ENCODE data around the gene ZNRF3.

DNA sequence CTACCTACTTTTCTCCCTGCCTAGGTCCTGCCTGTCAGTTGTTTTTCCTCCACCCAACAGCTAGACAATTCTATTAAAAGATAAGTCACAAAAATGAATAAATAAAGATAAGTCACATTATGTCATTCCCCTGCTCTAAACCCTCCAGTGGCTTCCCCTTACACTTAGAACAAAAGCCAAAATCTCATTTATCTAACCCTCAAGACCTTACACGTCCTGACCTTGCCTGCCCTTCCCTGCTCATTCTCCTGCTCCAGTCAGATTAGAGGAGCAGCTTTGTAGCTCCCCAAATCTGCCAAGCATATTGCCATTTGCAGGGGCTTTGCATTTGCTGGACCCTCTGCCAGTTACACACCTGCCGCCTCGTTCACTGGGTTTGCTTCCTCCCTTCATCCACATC, 206.1 kb downstream of the ZNRF3 start:
- TF ChIP-seq POLR2AphosphoS5 (IDR thresholded peaks at IDR 0.05; ENCODE audit: low read depth, low read length) (no peak), TAF1 (IDR thresholded peaks at IDR 0.05; ENCODE audit: borderline replicate concordance, insufficient read depth, low read length) (no peak)
- TF ChIP-seq, protein P1, sequence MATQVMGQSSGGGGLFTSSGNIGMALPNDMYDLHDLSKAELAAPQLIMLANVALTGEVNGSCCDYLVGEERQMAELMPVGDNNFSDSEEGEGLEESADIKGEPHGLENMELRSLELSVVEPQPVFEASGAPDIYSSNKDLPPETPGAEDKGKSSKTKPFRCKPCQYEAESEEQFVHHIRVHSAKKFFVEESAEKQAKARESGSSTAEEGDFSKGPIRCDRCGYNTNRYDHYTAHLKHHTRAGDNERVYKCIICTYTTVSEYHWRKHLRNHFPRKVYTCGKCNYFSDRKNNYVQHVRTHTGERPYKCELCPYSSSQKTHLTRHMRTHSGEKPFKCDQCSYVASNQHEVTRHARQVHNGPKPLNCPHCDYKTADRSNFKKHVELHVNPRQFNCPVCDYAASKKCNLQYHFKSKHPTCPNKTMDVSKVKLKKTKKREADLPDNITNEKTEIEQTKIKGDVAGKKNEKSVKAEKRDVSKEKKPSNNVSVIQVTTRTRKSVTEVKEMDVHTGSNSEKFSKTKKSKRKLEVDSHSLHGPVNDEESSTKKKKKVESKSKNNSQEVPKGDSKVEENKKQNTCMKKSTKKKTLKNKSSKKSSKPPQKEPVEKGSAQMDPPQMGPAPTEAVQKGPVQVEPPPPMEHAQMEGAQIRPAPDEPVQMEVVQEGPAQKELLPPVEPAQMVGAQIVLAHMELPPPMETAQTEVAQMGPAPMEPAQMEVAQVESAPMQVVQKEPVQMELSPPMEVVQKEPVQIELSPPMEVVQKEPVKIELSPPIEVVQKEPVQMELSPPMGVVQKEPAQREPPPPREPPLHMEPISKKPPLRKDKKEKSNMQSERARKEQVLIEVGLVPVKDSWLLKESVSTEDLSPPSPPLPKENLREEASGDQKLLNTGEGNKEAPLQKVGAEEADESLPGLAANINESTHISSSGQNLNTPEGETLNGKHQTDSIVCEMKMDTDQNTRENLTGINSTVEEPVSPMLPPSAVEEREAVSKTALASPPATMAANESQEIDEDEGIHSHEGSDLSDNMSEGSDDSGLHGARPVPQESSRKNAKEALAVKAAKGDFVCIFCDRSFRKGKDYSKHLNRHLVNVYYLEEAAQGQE (IDR thresholded peaks at IDR 0.05; ENCODE audit: insufficient read depth in 1 of 2, low read depth in 2 of 2, low read length in 2 of 2), result no peak

All from PFSK-1 (cell line).